NCI-H128 (cell line): Measurements from ENCODE around the gene UVSSA.
"Not testable (repeated sequence)": the region's sequence is repeated elsewhere in the genome, so short reads cannot be mapped to it uniquely, and the experiment has no call there.

Source experiments
- DNase-seq: peaks from one replicate; lab custom pipeline; 2025; ENCODE audit not compliant: unreplicated experiment; lab: John Stamatoyannopoulos, UW

UVSSA gene

GRCh38 chr4:1417522-1418390 lies 70.7 kb downstream of the UVSSA start:
- DNase-seq: no peak

- no peak for DNase-seq
Measured at GRCh38 chr4:1418494-1419285, 71.7 kb downstream of the UVSSA start.

GRCh38 chr4:1419708-1420107 lies 72.7 kb downstream of the UVSSA start:
- DNase-seq: no peak

GRCh38 chr4:1421657-1422056 lies 74.6 kb downstream of the UVSSA start:
- DNase-seq: no peak

GRCh38 chr4:1427010-1427409 lies 80.0 kb downstream of the UVSSA start:
- no peak for DNase-seq

- DNase-seq: not testable (repeated sequence)
Measured at GRCh38 chr4:1443688-1444172, 96.7 kb downstream of the UVSSA start.
